Measurements from ENCODE around the gene ZNF512. TPM values are rescaled to one million over a fixed set of nuclear protein-coding genes. Genes with fewer than 3 reads are reported as not detected.
A peak's percentile ranks its signal among the peaks of the same experiment; 100 is the strongest.

Gene ZNF512
- total and polyA plus RNA-seq, 2 of the 13 experiments (the other 11 are each of a cell fraction or from before 2014, with no cell fraction given) = 29.8 to 31.0 TPM

DNA sequence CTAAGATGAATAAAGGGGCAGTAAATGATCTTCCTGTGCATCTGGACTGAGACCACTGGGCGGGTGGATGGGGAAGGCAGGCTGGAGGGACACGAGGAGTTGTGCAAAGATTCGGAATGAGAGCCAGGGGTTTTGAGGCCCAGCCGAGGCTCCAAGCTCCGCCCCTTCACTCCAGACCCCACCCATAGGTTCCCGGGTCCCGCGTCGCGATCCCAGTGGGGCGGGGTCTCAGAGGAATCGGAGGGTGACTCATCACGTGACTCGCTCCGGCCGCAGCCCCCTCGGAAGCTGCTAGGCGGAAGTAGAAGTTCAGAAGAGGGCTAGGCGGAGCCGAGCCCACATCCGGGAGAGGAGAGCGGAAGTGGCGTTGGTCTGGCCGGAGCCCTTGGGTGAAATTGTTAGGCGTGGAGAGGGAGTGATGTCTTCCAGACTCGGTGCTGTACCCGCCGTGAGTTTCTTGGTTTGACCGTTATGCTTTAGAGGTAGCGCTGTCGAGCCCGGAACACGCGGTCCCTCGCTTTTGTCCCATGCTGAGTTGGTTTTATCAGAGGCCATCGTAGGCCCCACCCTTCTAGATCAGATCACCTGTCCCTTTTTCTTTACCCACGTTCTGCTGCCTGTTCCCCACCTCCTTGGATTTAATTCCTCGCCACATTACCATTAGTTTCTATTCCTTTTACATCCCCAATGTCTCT is at the start of gene ZNF512 (continued):
- TF ChIP-seq ZNF710 (CRISPR knock-in tag; IDR thresholded peaks at IDR 0.05; ENCODE audit: borderline replicate concordance) (no peak), GLI4 (CRISPR knock-in tag; IDR thresholded peaks at IDR 0.05; ENCODE audit: borderline replicate concordance) (peak; percentile 42; the same call in 1 of the 2 replicates), ZNF260 (CRISPR knock-in tag; IDR thresholded peaks at IDR 0.05; ENCODE audit: borderline replicate concordance, low read depth) (no peak), ZNF709 (CRISPR knock-in tag; IDR thresholded peaks at IDR 0.05) (no peak), ZNF773 (CRISPR knock-in tag; IDR thresholded peaks at IDR 0.05; ENCODE audit: borderline replicate concordance) (no peak), CEBPG (CRISPR knock-in tag; IDR thresholded peaks at IDR 0.05) (no peak), ZFP90 (CRISPR knock-in tag; IDR thresholded peaks at IDR 0.05; ENCODE audit: borderline replicate concordance) (peak; percentile 69; the same call in 1 of the 2 replicates), NCOA2 (CRISPR knock-in tag; IDR thresholded peaks at IDR 0.05) (peak; percentile 58), SP4 (CRISPR knock-in tag; IDR thresholded peaks at IDR 0.05) (peak; percentile 86), ZNF230 (CRISPR knock-in tag; IDR thresholded peaks at IDR 0.05) (peak; percentile 76; the same call in 1 of the 2 replicates), ZSCAN25 (CRISPR knock-in tag; IDR thresholded peaks at IDR 0.05) (peak; percentile 59; the same call in 1 of the 2 replicates), ZNF549 (CRISPR knock-in tag; IDR thresholded peaks at IDR 0.05) (0 out of 2 replicates have a peak, but pooled peaks have one; percentile 10), WIZ (CRISPR knock-in tag; IDR thresholded peaks at IDR 0.05) (no peak), ZNF816 (CRISPR knock-in tag; IDR thresholded peaks at IDR 0.05; ENCODE audit: borderline replicate concordance) (0 out of 2 replicates have a peak, but pooled peaks have one; percentile 32), ZBTB44 (CRISPR knock-in tag; IDR thresholded peaks at IDR 0.05) (0 out of 2 replicates have a peak, but pooled peaks have one; percentile 44), NR2F1 (CRISPR knock-in tag; IDR thresholded peaks at IDR 0.05) (peak in 1 of 2 experiments; percentile 39; a peak in 1 of 4 replicates), ETV5 (CRISPR knock-in tag; IDR thresholded peaks at IDR 0.05; ENCODE audit: borderline replicate concordance) (peak; percentile 97), SMAD1 (CRISPR knock-in tag; IDR thresholded peaks at IDR 0.05; ENCODE audit: borderline replicate concordance, low read depth) (0 out of 2 replicates have a peak, but pooled peaks have one; percentile 71)
- TF ChIP-seq, protein P1, sequence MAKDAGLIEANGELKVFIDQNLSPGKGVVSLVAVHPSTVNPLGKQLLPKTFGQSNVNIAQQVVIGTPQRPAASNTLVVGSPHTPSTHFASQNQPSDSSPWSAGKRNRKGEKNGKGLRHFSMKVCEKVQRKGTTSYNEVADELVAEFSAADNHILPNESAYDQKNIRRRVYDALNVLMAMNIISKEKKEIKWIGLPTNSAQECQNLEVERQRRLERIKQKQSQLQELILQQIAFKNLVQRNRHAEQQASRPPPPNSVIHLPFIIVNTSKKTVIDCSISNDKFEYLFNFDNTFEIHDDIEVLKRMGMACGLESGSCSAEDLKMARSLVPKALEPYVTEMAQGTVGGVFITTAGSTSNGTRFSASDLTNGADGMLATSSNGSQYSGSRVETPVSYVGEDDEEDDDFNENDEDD (CRISPR knock-in tag; IDR thresholded peaks at IDR 0.05; ENCODE audit: borderline replicate concordance) = peak; percentile 50; the same call in 1 of the 2 replicates
- TF ChIP-seq, protein P2, sequence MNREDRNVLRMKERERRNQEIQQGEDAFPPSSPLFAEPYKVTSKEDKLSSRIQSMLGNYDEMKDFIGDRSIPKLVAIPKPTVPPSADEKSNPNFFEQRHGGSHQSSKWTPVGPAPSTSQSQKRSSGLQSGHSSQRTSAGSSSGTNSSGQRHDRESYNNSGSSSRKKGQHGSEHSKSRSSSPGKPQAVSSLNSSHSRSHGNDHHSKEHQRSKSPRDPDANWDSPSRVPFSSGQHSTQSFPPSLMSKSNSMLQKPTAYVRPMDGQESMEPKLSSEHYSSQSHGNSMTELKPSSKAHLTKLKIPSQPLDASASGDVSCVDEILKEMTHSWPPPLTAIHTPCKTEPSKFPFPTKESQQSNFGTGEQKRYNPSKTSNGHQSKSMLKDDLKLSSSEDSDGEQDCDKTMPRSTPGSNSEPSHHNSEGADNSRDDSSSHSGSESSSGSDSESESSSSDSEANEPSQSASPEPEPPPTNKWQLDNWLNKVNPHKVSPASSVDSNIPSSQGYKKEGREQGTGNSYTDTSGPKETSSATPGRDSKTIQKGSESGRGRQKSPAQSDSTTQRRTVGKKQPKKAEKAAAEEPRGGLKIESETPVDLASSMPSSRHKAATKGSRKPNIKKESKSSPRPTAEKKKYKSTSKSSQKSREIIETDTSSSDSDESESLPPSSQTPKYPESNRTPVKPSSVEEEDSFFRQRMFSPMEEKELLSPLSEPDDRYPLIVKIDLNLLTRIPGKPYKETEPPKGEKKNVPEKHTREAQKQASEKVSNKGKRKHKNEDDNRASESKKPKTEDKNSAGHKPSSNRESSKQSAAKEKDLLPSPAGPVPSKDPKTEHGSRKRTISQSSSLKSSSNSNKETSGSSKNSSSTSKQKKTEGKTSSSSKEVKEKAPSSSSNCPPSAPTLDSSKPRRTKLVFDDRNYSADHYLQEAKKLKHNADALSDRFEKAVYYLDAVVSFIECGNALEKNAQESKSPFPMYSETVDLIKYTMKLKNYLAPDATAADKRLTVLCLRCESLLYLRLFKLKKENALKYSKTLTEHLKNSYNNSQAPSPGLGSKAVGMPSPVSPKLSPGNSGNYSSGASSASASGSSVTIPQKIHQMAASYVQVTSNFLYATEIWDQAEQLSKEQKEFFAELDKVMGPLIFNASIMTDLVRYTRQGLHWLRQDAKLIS (CRISPR knock-in tag; IDR thresholded peaks at IDR 0.05) = no peak
